Adrenal gland (tissue), 12 donors: ENCODE results near the gene PRPF8. TPM values are rescaled to one million over a fixed set of nuclear protein-coding genes. Genes with fewer than 3 reads are reported as not detected.
A peak's percentile ranks its signal among the peaks of the same experiment; 100 is the strongest.

ENCODE experiments used
- DNase-seq, 7 donors: peaks; one replicate each; pipeline ENCODE4 v3.0.0-alpha.2; 2019 to 2020
- H3K27ac ChIP-seq, 5 donors: fragments of 200-600 bp; sonication (generic) in 4 of 5; 1 replicate in 3 of 5; 2 replicates in 2 of 5; pipeline versions ENCODE4 v1.5.1 to v1.8.0; 2016 to 2020; ENCODE audit warnings: mild to moderate bottlenecking in 1 of 5
- H3K27me3 ChIP-seq: fragments of 200-600 bp; 2 replicates; pipeline ENCODE4 v1.8.0; 2021
- H3K36me3 ChIP-seq, 2 donors: fragments of 200-600 bp; replicated peaks in 1 of 2; 1 replicate in 1 of 2; 2 replicates in 1 of 2; pipeline versions ENCODE4 v1.5.1 to v1.8.0; 2018 to 2022
- H3K4me1 ChIP-seq, 2 donors: fragments of 200-600 bp; replicated peaks in 1 of 2; 1 replicate in 1 of 2; 2 replicates in 1 of 2; pipeline versions ENCODE4 v1.5.1 to v1.8.0; 2018 to 2021
- H3K4me3 ChIP-seq, 4 donors: fragments of 200-600 bp; sonication (generic) in 3 of 4; one replicate each; pipeline ENCODE4 v1.5.1; 2016 to 2018
- H3K9me3 ChIP-seq, 3 donors: fragments of 200-600 bp; sonication (generic) in 1 of 3; replicated peaks in 1 of 3; 1 replicate in 2 of 3; 2 replicates in 1 of 3; pipeline versions ENCODE4 v1.5.1 to v1.8.0; 2016 to 2021
- POLR2A ChIP-seq, 2 donors: fragments of 450-650 bp; IDR thresholded peaks; one replicate each; pipeline ENCODE4 v1.6.1; 2017; ENCODE audit warnings: antibody characterized with exemption in 2 of 2, mild to moderate bottlenecking in 2 of 2, moderate library complexity in 1 of 2
- WGBS, 4 donors: extraction: QIAGEN DNeasy Blood & Tissue Kit in 2 of 4; methylation state at CpG; one replicate each; pipeline versions ENCODE4 v1.1.5 to v1.1.7; 2013 to 2017; 5-methylcytosine and 5-hydroxymethylcytosine counted together
- intact Hi-C, 2 donors: fragments of 100-400 bp; cut with DNase I; formaldehyde crosslinking; loops; one replicate each; pipeline versions ENCODE4 v1.14.1 to v1.15.0; 2022 to 2023
- polyA plus RNA-seq, 3 donors: library from polyadenylated mRNA; stranded (reverse); fragments of 200-250 nt in 2 of 3; fragments of 350-450 nt in 1 of 3; fragmentation: Illumina TruSeq in 1 of 3; extraction: RNeasy Lipid Tissue Mini Kit (QIAGEN cat#74804) in 1 of 3; gene quantifications; one replicate each; pipeline ENCODE4 v1.2.3, GENCODE V29; 2013 to 2014
- total RNA-seq, 9 donors: library from RNA; depleted of rRNA in 4 of 9; stranded (reverse); fragments of >200 nt in 4 of 9; fragments of 120-200 nt in 1 of 9; fragmentation: NEBNext Ultra II Directional in 1 of 9; extraction: Animal tissue kit (Norgen Biotek cat#: 25700) in 1 of 9; gene quantifications; one replicate each; pipeline versions ENCODE4 v1.1.0 to v1.2.4, GENCODE V29; 2013 to 2023
- TF ChIP-seq, protein P1 (sequence below), 6 experiments: fragments of 450-650 bp in 4 of 6; fragments of 200-600 bp in 2 of 6; sonication (generic) in 1 of 6; IDR thresholded peaks; 1 replicate in 5 of 6; 2 replicates in 1 of 6; pipeline versions ENCODE4 v1.5.1 to v1.8.0; 2016 to 2021; ENCODE audit warnings: antibody characterized with exemption in 6 of 6, mild to moderate bottlenecking in 2 of 6, moderate library complexity in 1 of 6
- donor health status: healthy with polysubstance abuse.
- donor health status: Bipolar disorder and iron deficiency.
- donor health status: DM: yes; HTN: yes; CAD: no.
- donor health status: DM: no; HTN: no; CAD: no.
- donor health status: DM: no; HTN: no; CAD: no.
- donor health status: DM: yes; HTN: yes; CAD: no.

Gene PRPF8
- total and polyA plus RNA-seq, 12 donors, result 107 to 748 (median 212) TPM

DNA sequence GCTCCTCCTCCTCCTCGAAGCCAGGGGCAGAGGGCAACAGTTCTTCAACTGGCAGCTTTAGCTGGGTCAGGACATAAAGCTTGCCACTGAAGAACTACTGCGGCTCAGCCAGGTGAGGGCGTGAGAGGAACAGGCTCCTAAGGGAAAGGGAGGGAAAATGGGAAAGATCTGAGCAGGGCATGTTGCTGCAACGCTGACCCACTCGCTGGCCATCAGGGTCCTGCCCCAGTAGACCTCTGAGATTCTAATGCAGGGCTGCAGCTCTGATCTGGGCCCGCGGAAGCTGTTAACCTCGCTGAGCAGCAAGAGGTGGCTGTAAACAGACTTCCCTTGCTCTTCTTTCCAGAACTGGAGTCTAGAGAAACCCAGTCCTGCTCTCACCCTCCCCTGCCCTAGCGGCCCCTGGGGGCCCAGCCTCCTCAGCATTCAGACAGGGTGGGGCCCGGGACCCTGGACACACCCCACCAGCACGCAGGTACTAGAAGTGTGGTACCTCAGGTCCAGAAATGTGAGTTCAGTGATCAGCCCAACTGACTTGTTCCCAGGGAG lies 29.3 kb upstream of the PRPF8 start:
- H3K36me3 ChIP-seq, result peaks cover 0 to 27% of the 10 kb centered on the region in 2 donors
- TF ChIP-seq, protein P1, sequence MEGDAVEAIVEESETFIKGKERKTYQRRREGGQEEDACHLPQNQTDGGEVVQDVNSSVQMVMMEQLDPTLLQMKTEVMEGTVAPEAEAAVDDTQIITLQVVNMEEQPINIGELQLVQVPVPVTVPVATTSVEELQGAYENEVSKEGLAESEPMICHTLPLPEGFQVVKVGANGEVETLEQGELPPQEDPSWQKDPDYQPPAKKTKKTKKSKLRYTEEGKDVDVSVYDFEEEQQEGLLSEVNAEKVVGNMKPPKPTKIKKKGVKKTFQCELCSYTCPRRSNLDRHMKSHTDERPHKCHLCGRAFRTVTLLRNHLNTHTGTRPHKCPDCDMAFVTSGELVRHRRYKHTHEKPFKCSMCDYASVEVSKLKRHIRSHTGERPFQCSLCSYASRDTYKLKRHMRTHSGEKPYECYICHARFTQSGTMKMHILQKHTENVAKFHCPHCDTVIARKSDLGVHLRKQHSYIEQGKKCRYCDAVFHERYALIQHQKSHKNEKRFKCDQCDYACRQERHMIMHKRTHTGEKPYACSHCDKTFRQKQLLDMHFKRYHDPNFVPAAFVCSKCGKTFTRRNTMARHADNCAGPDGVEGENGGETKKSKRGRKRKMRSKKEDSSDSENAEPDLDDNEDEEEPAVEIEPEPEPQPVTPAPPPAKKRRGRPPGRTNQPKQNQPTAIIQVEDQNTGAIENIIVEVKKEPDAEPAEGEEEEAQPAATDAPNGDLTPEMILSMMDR (IDR thresholded peaks at IDR 0.05), result peak in 5 of 6 experiments; percentile 33 to 53 (median 41)
- no peak for TF ChIP-seq POLR2A (IDR thresholded peaks at IDR 0.05)
- intact Hi-C loops, result loop anchor here in 1 of 2 donors (5.0 kb wide), 1 partner anchor 37 kb away; no protein-coding TSS in a partner anchor
- WGBS, 4 donors, result 4 to 12% (median 6%) methylated on average over 9 to 11 of the region's 11 CpGs
- peak overlapping the region in 3 of 4 donors; percentile 5 to 100 (median 100) for H3K4me3 ChIP-seq
- no peaks in the 10 kb centered on the region for H3K9me3 ChIP-seq
- H3K27ac ChIP-seq, result peak overlapping the region; percentile 95 to 100 (median 100)
- peak in 5 of 7 donors; percentile 46 to 81 (median 66) for DNase-seq
- peaks cover 28 to 51% of the 10 kb centered on the region in 2 donors for H3K4me1 ChIP-seq
- H3K27me3 ChIP-seq, result no peaks in the 10 kb centered on the region

DNA sequence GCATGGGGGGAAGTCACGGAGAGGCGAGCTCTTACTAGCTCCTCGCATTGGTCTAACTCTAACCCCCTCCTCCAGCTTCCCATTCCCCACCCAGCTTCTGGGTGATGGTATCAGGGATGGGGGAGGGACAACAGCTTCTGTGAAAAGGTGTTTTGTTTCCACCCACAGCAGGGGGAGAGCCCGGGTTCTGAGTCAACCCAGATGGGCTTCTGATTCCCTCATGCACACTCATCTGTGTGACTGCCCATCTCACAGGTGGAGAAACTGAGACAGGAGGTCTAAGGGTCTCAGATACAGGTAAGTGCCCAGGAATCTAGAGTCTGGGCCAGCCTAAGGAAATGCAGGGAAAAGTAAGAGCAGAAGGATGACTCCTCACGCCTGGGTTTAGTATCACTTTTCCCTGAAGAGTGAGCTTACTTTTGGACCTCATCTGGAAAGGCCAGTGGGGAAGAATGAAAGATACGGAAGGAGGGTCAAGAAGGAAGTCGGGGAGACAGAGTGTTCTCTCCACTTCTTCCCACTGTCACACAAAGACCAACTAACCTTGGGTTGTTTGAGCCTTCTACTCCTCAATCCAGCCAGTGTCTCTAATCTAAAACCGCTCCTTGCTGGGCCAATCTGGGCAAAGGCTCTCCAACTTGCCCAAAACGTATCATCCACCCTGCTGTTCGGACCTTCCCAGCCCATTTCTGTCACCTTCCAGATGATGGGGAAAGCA lies 28.7 kb upstream of the PRPF8 start:
- H3K36me3 ChIP-seq, result peaks cover 0 to 27% of the 10 kb centered on the region in 2 donors
- H3K9me3 ChIP-seq, result no peaks in the 10 kb centered on the region
- no peaks in the 10 kb centered on the region for H3K27me3 ChIP-seq
- H3K27ac ChIP-seq, result peak overlapping the region; percentile 53 to 100 (median 100)
- TF ChIP-seq POLR2A (IDR thresholded peaks at IDR 0.05), result no peak
- TF ChIP-seq, protein P1 (IDR thresholded peaks at IDR 0.05), result no peak
- 50 to 59% (median 53%) methylated on average over 9 to 10 of the region's 10 CpGs for WGBS, 4 donors
- peak overlapping the region in 1 of 4 donors; percentile 100 for H3K4me3 ChIP-seq
- H3K4me1 ChIP-seq, result peaks cover 28 to 50% of the 10 kb centered on the region in 2 donors
- DNase-seq, result peak in 1 of 7 donors; percentile 54
- intact Hi-C loops, result loop anchor here in 1 of 2 donors (5.0 kb wide), 1 partner anchor 36 kb away; no protein-coding TSS in a partner anchor

DNA sequence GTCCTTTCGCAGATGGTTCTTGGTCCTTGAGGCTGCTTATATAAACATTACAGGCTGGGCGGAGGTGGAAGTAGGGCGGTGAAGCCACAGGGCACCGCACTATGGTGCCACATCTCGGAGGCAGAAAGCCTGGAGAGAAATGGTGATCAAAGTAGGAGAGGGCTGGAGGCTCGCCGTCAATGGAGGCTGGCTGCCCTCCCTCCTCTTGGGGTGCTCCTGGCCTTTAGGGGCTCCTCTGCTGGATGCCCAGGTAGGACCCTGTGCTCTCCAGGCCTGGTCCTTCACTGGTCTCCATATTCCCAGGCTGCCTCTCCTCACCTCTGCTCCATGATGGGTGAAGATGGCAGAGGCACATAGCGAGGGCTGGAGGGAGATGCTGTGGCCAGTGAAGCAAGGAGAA lies 27.6 kb upstream of the PRPF8 start:
- no peak overlapping the region for H3K4me3 ChIP-seq
- H3K9me3 ChIP-seq, result no peaks in the 10 kb centered on the region
- H3K4me1 ChIP-seq, result peaks cover 28 to 43% of the 10 kb centered on the region in 2 donors
- 70 to 86% (median 76%) methylated on average over 8 of the region's 8 CpGs for WGBS, 4 donors
- peaks cover 0 to 27% of the 10 kb centered on the region in 2 donors for H3K36me3 ChIP-seq
- DNase-seq, result peak in 1 of 7 donors; percentile 55
- H3K27ac ChIP-seq, result peak overlapping the region in 2 of 5 donors; percentile 100
- intact Hi-C loops, result loop anchor here in 1 of 2 donors (5.0 kb wide), 1 partner anchor 35 kb away; no protein-coding TSS in a partner anchor
- H3K27me3 ChIP-seq, result no peaks in the 10 kb centered on the region
- TF ChIP-seq POLR2A (IDR thresholded peaks at IDR 0.05), result no peak
- TF ChIP-seq, protein P1 (IDR thresholded peaks at IDR 0.05), result no peak

DNA sequence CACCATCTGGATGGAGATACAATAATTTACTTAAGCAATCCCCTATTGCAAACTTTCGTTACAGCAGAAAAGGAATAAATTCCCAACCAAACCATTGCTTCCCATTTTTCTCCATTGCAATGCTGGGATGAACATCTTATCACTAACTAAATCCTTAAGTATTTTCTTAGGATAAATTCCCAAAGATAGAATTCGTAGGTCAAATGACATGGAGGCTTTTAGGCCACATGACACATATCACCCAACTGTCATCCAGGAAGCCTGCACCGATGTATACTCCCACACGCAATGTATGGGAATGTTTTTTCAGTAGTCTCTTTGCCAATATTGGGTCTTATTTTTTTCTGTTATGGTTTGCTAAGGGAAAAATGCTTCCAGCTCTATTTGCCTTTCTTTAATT lies 27.1 kb upstream of the PRPF8 start:
- no peak for DNase-seq
- WGBS, 4 donors, result 65 to 72% (median 70%) methylated on average over 4 of the region's 4 CpGs
- no peak for TF ChIP-seq POLR2A (IDR thresholded peaks at IDR 0.05)
- Histone ChIP-seq H3K4me1 (peaks cover 28 to 43% of the 10 kb centered on the region in 2 donors), H3K9me3 (no peaks in the 10 kb centered on the region), H3K27ac (peak overlapping the region in 2 of 5 donors; percentile 100), H3K4me3 (no peak overlapping the region), H3K27me3 (no peaks in the 10 kb centered on the region), H3K36me3 (peaks cover 0 to 27% of the 10 kb centered on the region in 2 donors)
- intact Hi-C loops, result loop anchor here (2.0 to 5.0 kb wide), 2 partner anchors 27 to 35 kb away; partner anchors contain the start of gene PRPF8 (in 1 of the 2)
